ENCODE measurements around the gene CD300A. TPM values are rescaled to one million over a fixed set of nuclear protein-coding genes. Genes with fewer than 3 reads are reported as not detected.
"Not testable (repeated sequence)": the region's sequence is repeated elsewhere in the genome, so short reads cannot be mapped to it uniquely, and the experiment has no call there.

CD300A gene
- total RNA-seq, 1 donor from 2014 or later: 1.9 TPM

DNA sequence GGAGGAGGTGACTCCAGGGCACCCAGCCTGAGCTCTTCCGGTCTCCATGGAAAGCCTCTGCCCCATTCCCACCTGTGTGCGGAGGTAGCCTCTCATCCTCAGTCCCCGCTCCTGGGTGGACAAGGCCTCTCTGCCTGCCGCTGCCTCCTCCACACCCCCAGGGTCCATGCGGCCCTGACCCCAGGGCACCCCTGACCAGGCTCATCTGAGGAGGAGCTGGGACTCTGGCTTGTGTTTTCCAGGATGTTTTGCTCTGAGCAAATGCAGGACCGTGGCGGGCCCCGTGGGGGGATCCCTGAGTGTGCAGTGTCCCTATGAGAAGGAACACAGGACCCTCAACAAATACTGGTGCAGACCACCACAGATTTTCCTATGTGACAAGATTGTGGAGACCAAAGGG is 6.9 kb downstream of the CD300A start:
- ATAC-seq (no peak), DNase-seq (no peak)
- intact Hi-C loops (cut with micrococcal nuclease): no loop called here

DNA sequence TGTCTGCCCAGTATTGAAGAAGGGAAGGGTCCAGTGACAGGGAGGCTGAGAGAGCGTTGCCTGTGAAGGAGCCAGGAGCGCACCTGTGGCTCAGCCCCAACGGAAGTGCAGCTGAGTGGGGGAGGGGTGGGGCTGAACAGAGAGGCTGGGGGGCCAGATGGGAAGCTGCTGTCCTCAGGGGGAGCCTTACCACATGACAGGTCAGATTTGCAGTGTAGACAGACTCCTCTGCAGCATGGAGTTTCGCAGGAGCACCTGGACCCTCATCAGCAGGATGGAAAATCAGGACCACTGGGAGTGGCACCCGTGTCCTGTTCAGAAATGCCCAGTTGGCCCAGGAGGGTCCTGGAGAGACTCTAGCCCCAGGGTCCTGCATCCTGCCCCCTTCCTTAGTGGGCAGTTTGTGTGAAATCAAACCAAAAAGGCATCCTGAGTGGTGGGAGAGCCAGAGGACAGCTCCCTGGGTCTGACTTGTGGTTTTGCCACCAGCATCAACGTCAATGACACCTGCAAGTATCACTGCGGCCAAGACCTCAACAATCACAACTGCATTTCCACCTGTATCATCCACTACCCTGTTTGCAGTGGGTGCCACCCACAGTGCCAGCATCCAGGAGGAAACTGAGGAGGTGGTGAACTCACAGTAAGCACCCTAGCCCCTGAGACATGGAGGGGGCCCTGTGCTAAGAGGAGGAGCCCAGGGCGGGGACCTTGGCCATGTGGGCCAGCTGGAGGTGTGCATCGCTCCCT is 7.8 kb downstream of the CD300A start:
- ATAC-seq: no peak
- DNase-seq: no peak
- intact Hi-C loops (cut with micrococcal nuclease): no loop called here

DNA sequence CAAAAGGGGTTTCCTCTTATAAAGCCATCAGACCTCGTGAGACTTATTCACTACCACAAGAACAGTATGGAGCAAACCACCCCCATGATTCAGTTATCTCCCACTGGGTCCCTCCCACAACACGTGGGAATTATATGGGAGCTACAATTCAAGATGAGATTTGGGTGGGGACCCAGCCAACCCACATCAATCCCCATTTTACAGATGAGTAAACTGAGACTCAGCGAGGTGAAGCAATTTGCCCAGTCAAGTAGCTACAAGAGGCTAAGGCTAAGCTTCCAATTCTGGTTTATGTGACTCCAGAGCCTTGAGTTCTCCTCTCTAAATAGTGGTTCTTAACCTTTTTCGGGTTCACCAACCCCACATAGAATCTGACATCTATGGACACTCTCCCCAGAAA is 8.8 kb downstream of the CD300A start:
- DNase-seq: no peak
- ATAC-seq: no peak
- intact Hi-C loops (cut with micrococcal nuclease): no loop called here

GRCh38 chr17:74477411-74477810 is 11.0 kb downstream of the CD300A start:
- intact Hi-C loops (cut with micrococcal nuclease): no loop called here
- no peak for ATAC-seq
- DNase-seq: no peak

- intact Hi-C loops (cut with micrococcal nuclease): no loop called here
- ATAC-seq: peak; percentile 61
- DNase-seq: no peak
Measured at GRCh38 chr17:74478420-74479100, 12.1 kb downstream of the CD300A start.

DNA sequence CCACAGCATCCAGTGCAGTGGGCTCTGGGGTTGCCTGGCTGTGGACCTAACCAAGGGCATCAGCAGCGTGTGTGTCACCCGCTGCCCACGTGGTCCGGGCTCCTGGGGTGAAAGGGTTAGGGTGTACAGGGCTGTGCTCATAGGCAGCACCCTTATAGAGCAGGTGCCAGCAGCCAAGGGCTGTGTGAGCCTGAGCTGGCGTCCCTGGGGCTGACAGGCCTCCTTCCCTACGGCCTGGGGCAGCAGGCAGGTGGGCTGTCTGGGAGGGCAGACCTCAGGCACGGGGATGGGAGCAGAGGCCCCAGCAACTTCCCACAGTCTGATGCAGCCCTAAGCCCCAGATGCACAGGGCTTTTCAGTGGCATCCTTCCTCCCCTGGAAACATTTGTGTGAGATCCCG is 13.9 kb downstream of the CD300A start:
- intact Hi-C loops (cut with micrococcal nuclease): no loop called here
- ATAC-seq: no peak
- DNase-seq: no peak

DNA sequence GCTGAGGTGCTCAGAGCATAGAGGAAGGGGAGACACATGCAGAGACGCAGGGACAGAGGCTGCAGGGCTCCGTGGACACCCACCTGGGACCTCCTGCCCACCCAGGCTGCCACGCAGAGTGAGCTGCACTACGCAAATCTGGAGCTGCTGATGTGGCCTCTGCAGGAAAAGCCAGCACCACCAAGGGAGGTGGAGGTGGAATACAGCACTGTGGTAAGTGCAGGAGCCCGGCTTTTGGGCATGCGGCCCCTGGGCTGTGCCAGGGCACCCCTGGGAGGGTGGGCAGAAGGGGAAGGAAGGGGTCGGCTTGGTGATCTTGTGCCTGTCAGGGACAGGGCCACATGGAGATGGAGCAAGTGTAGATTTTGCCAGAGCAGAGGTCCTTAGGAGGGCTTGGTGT is 15.2 kb downstream of the CD300A start:
- ATAC-seq (no peak), DNase-seq (no peak)
- intact Hi-C loops (cut with micrococcal nuclease): no loop called here

GRCh38 chr17:74484066-74484465 is 17.6 kb downstream of the CD300A start:
- DNase-seq (no peak), ATAC-seq (no peak)
- intact Hi-C loops (cut with micrococcal nuclease): no loop called here

GRCh38 chr17:74485022-74485743 is 18.7 kb downstream of the CD300A start:
- no peak for ATAC-seq

GRCh38 chr17:74485841-74486240 is 19.4 kb downstream of the CD300A start:
- ATAC-seq: no peak
- intact Hi-C loops (cut with micrococcal nuclease): no loop called here
- DNase-seq: no peak

More at GRCh38 chr17:74485022-74485743, 18.7 kb downstream of the CD300A start:
- no peak for DNase-seq
- intact Hi-C loops (cut with micrococcal nuclease): no loop called here

DNA sequence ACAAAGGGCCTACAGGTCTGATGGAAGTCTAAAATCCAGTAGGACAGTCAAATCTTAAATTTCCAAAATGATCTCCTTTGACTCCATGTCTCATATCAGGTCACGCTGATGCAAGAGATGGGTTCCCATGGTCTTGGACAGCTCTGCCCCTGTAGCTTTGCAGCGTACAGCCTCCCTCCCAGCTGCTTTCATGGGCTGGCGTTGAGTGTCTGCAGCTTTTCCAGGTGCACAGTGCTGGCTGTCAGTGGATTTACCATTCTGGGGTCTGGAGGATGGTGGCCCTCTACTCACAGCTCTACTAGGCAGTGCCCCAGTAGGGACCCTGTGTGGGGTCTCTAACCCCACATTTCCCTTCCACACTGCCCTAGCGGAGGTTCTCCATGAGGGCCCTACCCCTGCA is 21.8 kb downstream of the CD300A start:
- ATAC-seq; DNase-seq; intact Hi-C loops (cut with micrococcal nuclease): not testable (repeated sequence)

DNA sequence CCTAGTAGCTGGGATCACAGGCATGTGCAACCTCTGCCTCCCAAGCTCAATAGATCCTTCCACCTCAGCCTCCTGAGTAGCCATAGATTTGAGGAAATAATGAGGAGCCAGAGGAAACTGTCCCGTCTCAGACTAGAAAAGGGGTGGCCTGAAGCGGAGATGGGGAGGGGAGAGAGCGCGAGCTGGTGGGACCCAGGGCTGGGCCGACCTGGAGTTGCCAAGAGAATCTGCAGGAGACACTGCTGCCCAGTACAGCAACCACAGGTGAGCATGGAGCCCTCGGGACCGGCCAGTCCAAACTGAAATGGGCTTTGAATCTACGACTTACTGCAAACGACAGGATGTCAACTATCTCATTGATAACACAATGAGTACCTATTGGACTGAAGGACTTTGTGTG is 24.3 kb downstream of the CD300A start:
- DNase-seq: no peak
- intact Hi-C loops (cut with micrococcal nuclease): no loop called here

DNA sequence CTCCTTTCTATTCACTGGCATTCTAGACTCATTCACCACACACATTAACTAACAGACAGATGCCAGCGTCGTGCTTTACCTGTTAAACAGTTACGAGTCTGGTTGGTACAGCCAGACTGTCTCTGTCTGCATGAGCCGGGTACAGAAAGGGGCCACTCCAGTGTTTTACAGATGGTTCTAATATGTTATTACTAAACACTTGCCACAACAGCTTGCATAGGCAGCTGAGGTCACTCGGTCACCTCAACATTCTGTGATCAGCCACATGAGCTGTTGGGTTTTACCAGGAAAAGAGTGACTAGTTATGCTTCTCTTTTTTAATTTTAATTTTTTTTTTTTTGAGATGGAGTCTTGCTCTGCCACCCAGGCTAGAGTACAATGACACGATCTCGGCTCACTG is 25.2 kb downstream of the CD300A start:
- no peak for ATAC-seq
- DNase-seq: no peak
- intact Hi-C loops (cut with micrococcal nuclease): no loop called here

More for the DNA sequence above, 24.3 kb downstream of the CD300A start:
- ATAC-seq: no peak

- peak; percentile 71 for DNase-seq
- intact Hi-C loops (cut with micrococcal nuclease): no loop called here
Measured at GRCh38 chr17:74493331-74493833, 26.9 kb downstream of the CD300A start.

DNA sequence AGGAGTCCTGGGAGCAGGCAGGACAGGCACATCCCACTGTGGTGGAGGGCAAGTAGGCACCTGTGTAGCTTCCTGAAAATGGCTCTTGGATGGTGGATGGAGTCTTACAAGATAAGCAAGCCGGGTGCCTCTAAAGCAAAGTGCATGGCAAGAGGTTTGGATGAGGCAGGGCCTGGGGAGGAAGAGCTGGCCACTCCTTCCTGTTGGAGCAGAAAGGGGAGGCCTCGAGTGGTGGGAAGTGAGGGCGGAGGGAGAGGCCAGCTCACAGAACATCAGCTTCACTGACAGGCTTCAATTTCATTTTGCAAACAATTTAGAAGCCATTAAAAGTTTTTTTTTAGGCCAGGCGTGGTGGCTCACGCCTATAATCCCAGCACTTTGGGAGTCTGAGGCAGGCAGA is 31.0 kb downstream of the CD300A start:
- ATAC-seq (no peak), DNase-seq (no peak)
- intact Hi-C loops (cut with micrococcal nuclease): no loop called here

More at GRCh38 chr17:74493331-74493833, 26.9 kb downstream of the CD300A start:
- peak; percentile 78 for ATAC-seq

DNA sequence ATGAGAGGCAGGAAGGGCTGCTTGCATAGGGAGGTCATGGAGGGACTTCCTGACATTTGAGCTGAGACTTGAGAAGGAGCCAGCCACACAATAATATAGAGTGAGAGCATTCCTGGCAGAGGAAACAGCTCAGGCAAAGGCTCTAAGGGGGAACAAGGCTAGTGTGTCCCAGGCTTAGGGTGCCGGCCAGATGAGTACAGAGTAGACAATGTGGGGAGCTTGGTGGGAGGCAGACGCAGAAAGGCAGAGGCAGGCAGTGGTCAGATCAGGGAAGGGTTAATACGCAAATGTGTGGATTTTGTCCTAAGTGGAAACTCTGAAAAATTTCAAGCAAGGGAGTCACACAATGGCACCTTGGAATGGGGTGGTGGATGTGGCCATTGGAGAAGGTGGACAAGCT is 33.6 kb downstream of the CD300A start:
- ATAC-seq: no peak
- no peak for DNase-seq
- intact Hi-C loops (cut with micrococcal nuclease): no loop called here

DNA sequence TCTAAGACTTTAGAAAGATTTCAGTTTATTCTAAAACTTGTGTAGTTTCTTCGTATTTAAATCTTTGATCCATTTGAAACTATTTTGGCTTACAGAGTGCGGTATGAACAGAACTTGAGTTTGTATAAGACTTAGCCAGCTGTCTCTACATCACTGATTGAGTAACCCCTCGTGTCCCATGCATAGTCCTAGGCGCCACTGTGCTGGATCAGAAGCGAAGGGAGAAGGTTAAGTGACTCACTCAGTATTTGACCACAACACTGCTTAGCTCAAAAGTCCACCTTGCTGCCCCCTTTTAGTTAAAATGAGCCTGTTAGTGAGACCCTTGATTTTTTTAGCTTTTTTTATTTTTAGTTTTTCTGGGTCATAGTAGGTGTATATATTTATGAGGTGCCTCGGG is 36.4 kb downstream of the CD300A start:
- ATAC-seq: no peak
- intact Hi-C loops (cut with micrococcal nuclease): no loop called here
- DNase-seq: no peak

- intact Hi-C loops (cut with micrococcal nuclease); DNase-seq; ATAC-seq: not testable (repeated sequence)
Measured at GRCh38 chr17:74503949-74504348, 37.5 kb downstream of the CD300A start.

DNA sequence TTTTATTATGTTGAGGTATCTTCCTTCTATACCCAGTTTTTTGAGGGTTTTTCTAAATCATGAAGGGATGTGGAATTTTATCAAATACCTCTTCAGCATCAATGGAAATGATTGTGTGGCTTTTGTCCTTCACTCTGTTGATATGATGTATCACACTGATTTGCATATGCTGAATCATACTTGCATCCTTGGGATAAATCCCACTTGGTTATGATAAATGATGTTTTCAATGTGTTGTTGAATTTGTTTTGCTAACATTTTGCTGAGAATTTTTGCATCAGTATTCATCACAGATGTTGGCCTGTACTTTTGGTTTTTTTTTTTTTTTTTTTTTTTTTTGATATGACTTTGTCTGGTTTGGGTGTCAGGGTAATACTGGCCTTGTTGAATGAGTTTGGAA is 41.7 kb downstream of the CD300A start:
- ATAC-seq (no peak), DNase-seq (no peak)
- intact Hi-C loops (cut with micrococcal nuclease): no loop called here

- peak; percentile 48 for DNase-seq
- intact Hi-C loops (cut with micrococcal nuclease): no loop called here
- peak; percentile 82 for ATAC-seq
Measured at GRCh38 chr17:74512036-74512435, 45.6 kb downstream of the CD300A start.
